ENCODE data around the gene ZDHHC3. TPM values are rescaled to one million over a fixed set of nuclear protein-coding genes. Genes with fewer than 3 reads are reported as not detected.

Gene ZDHHC3
- total and polyA plus RNA-seq, 7 donors = 43.2 to 82.8 (median 62.9) TPM

DNA sequence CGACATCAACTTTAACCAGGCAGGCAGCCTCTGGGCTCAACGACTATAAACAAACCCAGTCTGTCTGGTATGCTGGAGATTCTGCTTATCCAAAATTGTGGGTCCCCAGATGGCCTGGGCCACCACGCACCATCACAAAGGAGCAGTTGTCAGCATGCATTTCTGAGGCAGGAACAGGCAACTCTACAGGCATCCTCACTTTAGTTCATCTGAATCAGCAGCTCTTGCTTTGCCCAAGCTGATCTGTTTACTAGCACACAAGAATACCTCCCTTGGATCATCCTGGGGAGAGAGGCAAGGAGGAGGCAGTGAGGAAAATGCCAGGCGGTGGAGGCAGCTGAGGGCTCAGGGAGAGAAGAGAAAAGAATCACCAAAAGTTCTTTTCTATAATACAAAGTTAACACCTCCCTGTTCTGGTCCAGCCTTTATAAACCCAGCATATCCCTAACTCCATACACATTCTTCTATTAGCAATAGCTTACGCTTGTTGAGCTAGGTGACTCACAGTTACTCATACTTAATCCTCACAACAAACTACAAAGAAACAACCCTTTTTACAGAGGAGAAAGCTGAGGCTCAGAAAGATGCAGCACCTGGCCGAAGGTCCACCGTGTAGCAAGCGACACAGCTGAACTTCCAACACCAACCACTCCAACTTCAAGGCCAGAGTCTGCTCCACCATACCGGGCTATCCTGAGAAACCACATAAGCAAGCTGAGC is 33.6 kb downstream of the ZDHHC3 start:
- no peak for DNase-seq
- Histone ChIP-seq H3K9me3 (no peaks in the 10 kb centered on the region), H3K27me3 (no peaks in the 10 kb centered on the region), H3K36me3 (peaks cover 0 to 83% (median 14%) of the 10 kb centered on the region in 4 donors), H3K4me1 (peaks cover 0 to 17% (median 3%) of the 10 kb centered on the region in 4 donors), H3K4me3 (no peak overlapping the region), H3K27ac (no peak overlapping the region)
- TF ChIP-seq POLR2A (IDR thresholded peaks at IDR 0.05) (no peak), POLR2AphosphoS5 (IDR thresholded peaks at IDR 0.05) (no peak), EP300 (IDR thresholded peaks at IDR 0.05) (no peak)
- TF ChIP-seq, protein P1, sequence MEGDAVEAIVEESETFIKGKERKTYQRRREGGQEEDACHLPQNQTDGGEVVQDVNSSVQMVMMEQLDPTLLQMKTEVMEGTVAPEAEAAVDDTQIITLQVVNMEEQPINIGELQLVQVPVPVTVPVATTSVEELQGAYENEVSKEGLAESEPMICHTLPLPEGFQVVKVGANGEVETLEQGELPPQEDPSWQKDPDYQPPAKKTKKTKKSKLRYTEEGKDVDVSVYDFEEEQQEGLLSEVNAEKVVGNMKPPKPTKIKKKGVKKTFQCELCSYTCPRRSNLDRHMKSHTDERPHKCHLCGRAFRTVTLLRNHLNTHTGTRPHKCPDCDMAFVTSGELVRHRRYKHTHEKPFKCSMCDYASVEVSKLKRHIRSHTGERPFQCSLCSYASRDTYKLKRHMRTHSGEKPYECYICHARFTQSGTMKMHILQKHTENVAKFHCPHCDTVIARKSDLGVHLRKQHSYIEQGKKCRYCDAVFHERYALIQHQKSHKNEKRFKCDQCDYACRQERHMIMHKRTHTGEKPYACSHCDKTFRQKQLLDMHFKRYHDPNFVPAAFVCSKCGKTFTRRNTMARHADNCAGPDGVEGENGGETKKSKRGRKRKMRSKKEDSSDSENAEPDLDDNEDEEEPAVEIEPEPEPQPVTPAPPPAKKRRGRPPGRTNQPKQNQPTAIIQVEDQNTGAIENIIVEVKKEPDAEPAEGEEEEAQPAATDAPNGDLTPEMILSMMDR (IDR thresholded peaks at IDR 0.05) = no peak
- intact Hi-C loops (cut with DNase I) = no loop called here
- WGBS, 2 donors = 94 to 97% methylated on average over 9 of the region's 9 CpGs

DNA sequence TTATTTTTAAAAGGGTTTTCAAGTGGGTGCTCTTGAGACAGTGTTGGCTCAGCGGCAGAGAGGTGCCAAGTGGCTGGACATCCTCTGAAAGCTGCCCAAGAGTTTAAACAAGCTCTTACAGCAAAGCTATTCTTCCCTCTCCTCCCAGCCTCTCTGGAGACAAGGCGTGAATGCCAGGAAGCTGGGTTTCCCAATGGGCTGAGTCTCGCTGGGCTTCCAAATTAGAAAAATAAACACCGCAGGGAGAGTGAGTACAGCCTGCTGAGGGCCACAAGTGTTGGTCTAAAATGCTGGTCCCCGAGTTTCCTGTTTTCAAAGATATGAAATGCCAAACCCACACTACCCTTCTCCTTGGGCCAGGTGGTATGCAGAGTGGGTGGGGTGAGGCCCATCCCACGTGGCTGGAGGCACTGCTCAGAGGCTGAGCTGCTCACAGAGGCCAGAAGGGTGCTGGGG is 36.4 kb downstream of the ZDHHC3 start:
- Histone ChIP-seq H3K4me3 (no peak overlapping the region), H3K27me3 (no peaks in the 10 kb centered on the region), H3K4me1 (peaks cover 0 to 17% (median 3%) of the 10 kb centered on the region in 4 donors), H3K9me3 (no peaks in the 10 kb centered on the region), H3K36me3 (peaks cover 0 to 81% (median 17%) of the 10 kb centered on the region in 4 donors), H3K27ac (peak overlapping the region in 2 of 4 donors; percentile 27 to 53)
- no peak for DNase-seq
- WGBS, 2 donors = 81 to 87% methylated on average over 6 of the region's 6 CpGs
- TF ChIP-seq, protein P1 (IDR thresholded peaks at IDR 0.05) = no peak
- TF ChIP-seq POLR2A (IDR thresholded peaks at IDR 0.05) (no peak), POLR2AphosphoS5 (IDR thresholded peaks at IDR 0.05) (no peak), EP300 (IDR thresholded peaks at IDR 0.05) (no peak)
- intact Hi-C loops (cut with DNase I) = no loop called here

DNA sequence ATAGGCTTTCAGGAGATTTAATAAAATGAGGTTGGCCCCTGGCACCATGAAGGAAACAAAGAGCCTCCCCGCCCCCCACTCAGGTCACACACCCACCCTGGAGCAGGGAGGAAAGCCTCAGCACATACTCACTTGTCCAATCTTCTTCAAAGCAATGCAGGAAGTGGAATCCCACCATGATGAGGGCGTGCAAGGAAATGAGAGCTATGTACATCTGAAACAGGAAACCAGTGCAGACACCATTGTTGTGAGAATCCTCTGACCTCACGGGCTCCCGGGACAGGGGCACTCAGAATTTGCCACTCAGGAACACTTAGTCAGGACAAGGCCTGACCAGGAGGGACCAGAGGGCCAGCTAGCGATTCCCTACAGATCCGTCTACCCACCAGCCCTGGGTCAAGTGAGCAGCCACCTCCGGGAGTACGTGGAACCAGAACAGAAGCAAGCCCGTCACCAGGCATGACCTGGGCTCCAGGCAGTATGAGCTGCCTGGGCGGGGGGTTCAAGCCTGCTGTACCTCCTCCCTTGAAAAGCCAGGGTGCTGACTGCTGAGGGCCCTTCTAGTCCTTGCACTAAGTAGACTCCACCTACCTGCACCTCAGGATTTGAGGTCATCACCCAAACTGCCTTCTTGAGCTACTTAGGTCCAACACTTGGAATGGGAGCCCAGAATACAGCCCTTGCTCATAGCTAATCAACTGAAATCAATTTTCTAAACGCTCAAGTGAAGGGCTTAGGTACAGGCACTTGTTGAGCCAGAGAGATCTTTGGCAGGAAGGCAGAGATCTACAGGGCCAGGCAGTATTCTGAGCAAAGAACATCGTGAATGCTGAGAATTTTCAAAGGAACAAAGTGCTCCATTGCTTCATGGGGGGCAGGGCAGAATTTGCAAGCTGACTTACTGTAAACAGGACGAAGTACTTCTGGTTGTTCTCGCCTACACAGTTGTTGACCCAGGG is 42.7 kb downstream of the ZDHHC3 start:
- WGBS, 2 donors = 92 to 94% methylated on average over 14 of the region's 14 CpGs
- no peak overlapping the region for H3K27ac ChIP-seq

DNA sequence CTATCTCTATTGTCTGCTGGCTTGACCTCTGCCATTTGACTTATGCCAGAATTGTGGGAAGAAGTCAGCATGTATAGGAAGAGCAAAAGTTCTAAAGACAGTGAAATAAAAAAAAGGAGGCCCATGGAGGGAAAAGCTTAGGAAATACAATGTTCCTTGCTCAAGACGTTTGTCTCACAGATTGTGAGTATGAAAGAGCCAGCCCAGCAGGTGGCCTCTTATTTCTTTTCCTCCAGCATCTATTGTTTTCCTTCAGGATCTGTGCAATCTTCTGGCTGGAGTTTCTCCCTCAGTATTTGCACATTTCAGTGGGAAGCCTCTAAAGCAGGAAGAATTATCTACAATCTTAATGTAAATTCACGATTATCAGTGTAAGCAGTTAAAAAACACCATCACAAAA is 43.7 kb downstream of the ZDHHC3 start:
- H3K36me3 ChIP-seq = peaks cover 0 to 71% (median 41%) of the 10 kb centered on the region in 4 donors
- no peak for TF ChIP-seq POLR2A (IDR thresholded peaks at IDR 0.05)
- no peak for TF ChIP-seq POLR2AphosphoS5 (IDR thresholded peaks at IDR 0.05)
- TF ChIP-seq, protein P1 (IDR thresholded peaks at IDR 0.05) = no peak
- TF ChIP-seq EP300 (IDR thresholded peaks at IDR 0.05) = no peak
- WGBS, 2 donors = 54 to 66% methylated on average over 2 of the region's 2 CpGs
- H3K9me3 ChIP-seq = no peaks in the 10 kb centered on the region
- H3K27me3 ChIP-seq = no peaks in the 10 kb centered on the region
- no peak for DNase-seq
- no peak overlapping the region for H3K4me3 ChIP-seq
- intact Hi-C loops (cut with DNase I) = no loop called here
- no peaks in the 10 kb centered on the region for H3K4me1 ChIP-seq
- no peak overlapping the region for H3K27ac ChIP-seq

More for the DNA sequence above, 42.7 kb downstream of the ZDHHC3 start:
- DNase-seq = no peak
- no peak for TF ChIP-seq EP300 (IDR thresholded peaks at IDR 0.05)
- TF ChIP-seq, protein P1 (IDR thresholded peaks at IDR 0.05) = no peak
- TF ChIP-seq POLR2AphosphoS5 (IDR thresholded peaks at IDR 0.05) = no peak
- TF ChIP-seq POLR2A (IDR thresholded peaks at IDR 0.05) = no peak
- Histone ChIP-seq H3K27me3 (no peaks in the 10 kb centered on the region), H3K36me3 (peaks cover 0 to 68% (median 41%) of the 10 kb centered on the region in 4 donors), H3K4me3 (no peak overlapping the region), H3K4me1 (no peaks in the 10 kb centered on the region), H3K9me3 (no peaks in the 10 kb centered on the region)
- intact Hi-C loops (cut with DNase I) = no loop called here
